ENCODE measurements around the gene DTX4.
"Not testable (repeated sequence)": the region's sequence is repeated elsewhere in the genome, so short reads cannot be mapped to it uniquely, and the experiment has no call there.

The DTX4 gene

DNA sequence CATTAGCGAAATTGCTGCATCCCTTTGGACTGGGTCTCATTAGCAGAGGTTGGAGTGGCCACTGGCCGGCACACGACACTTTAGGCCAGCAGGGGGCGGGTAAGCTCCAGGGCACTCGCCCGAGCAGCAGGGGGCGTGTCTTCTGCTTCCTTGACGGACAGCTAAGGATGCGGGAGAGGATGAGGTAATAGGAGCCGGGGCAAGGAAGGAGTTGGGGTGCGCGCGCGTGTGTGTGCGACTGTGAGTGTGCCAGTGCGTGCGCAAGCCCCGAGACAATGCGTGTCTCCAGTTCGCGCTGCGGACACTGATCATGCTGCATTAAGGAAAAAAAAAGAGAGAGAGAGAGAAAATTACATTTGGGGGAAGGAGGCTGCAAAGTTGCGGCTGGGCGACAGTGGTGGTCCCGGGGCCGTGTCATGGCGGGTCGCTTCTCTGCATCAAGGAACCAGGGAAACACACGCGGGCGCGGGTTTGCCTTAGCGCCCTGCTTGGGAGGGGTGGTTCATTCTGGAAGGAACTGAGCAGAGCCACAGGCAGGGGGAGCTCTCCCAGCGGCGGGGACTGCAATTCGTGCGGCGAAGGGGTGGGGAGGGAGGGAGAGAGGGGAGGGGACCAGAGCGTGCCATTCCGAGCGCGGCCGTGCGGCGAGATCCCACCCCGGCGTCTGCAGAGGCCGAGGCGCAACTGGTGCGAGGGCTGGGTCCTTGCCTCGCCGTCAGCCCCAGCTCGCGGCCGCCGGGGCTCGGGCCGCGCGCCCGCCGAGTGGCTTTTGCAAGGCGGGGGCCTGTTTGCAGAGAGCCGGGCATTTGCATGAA, at the start of gene DTX4:
DTX4 (plus strand) TSS at position 625 of the 815 bp plus-strand sequence. CDS start 464 bp downstream, outside the sequence.
- peak; percentile 88 for DNase-seq

DNA sequence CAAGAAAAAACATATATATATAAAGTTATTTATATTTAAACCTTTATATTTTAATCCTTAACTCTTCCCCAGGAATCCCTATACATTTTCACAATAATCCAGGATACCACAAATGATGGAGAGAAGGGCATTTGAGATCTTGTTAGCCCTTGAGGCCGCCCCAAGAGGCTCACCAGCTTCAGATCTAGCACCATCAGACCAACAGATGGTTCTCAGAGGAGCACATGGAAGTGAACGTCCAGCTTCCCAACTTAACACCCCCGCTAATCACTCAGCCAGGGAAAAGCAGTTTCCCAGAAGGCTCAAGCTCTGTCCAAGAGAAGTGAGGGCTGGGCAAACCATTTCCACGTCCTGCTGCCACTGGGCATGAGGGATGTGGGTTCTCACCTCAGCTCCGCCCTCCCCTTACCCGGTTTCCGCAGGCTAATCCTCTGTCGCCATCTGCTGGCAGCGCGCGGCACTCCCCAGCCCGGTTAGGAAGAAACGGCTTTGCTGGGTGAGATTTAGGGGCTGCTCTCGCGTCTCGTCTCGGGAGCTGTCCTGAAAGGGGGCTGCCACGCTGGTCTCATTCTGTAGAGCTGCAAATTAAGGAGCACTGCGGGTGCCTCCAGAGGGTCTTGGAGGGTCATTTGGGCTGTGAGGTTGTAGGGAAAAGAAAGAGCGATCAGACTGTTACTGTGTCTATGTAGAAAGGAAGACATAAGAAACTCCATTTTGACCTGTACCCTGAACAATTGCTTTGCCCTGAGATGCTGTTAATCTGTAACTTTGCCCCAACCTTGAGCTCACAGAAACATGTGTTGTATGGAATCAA, 36.1 kb upstream of the DTX4 start:
- peak; percentile 73 for DNase-seq

DNA sequence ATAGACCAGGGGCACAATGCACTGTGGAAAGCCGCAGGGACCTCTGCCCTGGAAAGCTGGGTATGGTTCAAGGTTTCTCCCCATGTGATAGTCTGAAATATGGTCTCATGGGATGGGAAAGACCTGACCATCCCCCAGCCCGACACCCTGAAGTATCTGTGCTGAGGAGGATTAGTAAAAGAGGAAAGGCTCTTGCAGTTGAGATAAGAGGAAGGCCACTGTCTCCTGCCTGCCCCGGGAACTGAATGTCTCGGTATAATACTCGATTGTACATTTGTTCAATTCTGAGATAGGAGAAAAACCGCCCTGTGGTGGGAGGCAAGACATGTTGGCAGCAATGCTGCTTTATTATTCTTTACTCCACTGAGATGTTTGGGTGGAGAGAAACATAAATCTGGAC, 35.4 kb upstream of the DTX4 start:
- not testable (repeated sequence) for DNase-seq

DNA sequence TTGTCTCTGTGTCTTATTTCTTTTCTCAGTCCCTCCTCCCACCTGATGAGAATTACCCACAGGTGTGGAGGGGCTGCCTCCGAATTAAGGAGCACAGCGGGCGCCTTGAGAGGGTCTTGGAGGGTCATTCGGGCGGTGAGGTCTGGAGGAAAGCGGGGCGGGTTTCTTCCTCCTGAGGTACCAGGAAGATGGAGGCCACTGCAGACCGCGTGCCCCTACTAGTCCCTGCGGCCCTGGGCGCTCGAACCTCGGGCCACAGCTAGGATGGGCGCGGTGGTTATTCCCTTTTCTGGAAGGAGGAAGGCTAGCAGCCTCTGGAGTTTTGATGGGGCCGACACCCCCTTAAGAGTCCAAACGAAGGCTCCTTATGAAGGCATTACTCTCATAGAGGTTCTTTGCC, 34.7 kb upstream of the DTX4 start:
- DNase-seq, result no peak

DNA sequence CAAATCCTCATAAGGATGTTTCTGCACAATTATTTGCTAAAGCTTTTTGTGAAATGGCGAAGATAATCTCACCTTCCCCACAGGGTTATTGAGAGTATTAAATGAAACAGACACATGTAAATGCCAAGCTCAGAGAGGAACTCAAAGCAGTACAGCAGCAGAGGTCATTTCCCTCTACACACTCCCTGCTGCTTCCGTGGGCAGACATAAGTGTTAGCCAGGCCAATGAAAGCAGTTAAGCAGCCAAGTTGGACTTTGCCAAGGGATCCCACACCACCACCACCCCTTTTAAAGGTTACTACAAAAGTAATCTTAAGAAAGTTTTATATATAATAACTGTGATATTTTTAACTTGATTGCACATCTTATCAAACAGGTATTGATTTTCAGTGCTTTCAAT, 33.3 kb upstream of the DTX4 start:
- no peak for DNase-seq

DNA sequence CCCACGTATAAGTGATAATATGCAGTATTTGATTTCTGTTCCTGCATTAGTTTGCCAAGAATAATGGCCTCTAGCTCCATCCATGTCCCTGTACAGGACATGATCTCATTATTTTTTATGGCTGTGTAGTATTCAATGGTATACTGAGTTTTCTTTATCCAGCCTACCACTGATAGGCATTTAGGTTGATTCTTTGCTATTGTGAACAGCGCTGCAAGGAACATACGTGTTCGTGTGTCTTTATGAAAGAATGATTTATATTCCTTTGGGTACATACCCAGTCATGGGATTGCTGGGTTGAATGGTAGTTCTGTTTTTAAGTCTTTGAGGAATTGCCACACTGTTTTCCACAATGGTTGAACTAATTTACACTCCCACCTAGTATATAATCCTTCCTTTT, 30.7 kb upstream of the DTX4 start:
- DNase-seq, result no peak

DNA sequence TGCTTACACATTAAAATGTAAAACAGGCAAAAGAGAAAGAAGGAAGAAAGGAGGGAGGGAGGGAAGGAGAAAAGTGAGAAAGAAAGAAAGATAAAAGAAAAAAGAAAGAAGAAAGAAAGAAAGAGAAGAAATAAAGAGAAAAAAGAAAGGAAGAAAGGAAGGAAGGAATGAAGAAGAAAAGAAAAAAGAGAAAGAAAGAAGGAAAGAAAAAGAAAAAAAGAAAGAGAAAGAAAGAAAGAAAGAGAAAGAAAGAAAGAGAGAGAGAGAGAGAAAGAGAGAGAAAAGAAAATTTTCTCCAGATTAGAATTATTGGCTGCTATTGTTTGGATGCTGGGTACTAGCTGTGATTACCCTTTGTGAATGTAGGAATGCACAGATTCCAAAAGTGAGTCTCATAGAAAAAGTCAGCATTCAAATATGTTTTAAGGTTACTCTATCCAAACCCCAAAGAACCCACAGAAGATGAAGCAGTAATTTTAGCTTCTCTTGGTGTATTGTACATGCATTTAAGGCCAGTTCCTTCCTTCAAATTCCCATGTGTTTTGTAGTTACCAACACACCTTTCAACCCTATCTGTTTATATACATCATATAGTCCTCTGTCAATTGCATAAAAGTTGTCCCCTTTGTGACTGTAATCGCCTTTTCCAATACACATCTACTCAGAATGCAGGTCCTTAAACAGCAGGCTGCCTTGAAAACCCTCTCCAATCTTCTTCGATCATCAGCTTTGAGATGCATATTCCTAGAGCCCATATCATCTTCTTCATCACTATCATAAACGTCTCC, 30.1 kb upstream of the DTX4 start:
- DNase-seq, result no peak

DNA sequence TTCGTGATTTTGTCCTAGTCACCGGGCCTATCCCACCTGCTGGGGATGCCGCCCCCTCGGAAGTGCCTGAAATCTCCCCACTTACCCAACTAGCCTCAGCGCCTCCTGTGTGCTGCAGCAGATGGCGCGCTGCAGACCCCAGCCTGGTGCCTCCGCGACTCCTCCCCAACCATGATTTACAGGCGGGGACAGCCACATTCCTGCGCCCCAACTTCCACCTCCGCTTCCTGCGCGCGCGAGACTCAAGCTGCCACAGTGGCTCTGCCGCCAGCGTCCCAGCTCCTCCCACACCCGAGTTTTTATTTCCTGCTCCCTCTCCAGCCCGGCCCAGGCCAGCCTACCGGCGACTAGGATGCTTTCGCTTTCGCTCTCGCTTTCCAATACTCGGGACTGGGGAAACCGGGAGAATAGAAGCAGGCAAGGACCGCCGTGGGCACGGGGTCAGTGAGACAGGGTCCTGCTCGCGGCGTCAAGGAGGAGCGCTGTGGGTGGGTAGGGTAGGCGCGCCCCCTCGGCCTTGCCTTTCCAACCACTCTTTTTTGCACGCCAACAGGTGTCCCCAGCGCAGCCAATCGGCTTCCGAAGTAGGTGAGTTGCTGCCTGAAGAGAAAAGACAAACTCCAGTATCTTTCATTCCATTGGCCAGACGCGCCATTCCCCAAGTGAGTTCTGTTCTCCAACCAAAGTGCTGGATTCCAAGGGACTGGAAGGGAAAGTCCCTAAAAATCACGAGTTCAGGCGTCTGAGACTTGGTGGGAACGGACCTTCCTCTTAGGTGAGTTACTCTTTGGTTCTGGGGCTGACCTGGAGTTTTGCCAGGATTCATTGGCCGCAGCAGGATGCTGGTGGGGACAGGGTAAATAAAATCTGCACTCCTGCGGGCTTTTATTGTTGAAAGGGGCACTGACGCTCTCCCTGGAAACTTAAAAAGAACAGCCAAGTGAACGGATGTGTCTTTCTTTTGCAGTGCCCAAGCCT, 29.1 kb upstream of the DTX4 start, which contains the start of gene FAM111A:
FAM111A (plus strand) TSS at position 327 of the 978 bp plus-strand sequence. CDS start 6,017 bp downstream, outside the sequence.
- peak; percentile 89 for DNase-seq

DNA sequence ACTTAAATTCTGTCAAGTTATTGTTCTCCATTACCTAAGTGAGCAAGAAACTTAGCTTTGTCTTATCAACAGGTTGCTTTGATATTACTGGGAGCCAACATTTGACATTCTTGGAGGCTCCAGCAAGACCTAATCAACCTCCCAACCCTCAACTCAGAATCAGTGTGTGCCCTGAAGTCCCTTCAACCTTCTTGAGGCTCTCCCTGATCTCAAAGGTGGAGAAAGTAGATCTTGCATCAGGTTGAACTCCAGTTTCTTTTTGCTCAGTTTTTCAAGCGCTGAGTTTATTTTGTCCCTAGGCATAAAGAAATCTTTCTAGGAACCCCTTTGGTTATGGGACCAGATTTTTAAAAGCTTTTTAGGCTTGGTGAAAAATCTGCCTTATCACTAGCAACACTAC, 27.8 kb upstream of the DTX4 start:
- peak; percentile 18 for DNase-seq

DNA sequence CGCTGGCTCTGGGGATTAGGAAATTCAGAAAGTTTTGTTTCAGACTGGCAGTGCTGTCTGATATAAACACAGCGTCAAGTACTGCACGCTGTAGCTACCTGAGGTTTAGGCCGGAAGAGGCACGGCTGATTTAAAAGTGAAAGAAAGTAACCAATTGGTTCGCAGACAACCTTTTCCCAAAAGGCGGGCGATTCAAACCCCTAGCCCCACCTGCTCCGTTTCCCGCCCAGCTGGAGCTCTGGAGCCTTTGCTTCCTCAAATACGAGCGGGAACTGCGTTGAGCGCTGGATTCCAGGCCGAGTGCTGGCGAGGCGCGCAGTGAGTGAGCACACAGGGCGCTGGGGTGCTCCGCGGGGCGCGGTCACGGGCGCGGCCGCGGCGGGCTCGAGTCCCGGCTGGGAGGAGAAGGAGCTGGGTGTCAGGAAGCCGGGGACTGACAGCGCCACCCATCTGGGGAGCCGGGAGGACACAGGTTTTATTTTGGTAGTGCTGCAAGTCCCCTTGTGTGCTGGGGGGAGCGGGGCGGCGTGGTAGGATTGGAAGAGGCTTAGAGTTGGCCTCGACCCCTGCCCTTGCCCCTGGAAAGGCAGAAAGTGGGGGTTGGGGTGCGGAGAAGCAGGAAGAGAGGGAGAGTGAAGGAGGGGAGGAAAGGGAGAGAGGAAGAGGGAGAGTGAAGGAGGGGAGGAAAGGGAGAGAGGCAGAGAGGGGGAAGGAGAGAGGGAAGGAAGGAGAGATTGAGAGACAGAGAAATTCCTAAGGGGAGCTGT, 27.2 kb upstream of the DTX4 start:
- peak; percentile 88 for DNase-seq

DNA sequence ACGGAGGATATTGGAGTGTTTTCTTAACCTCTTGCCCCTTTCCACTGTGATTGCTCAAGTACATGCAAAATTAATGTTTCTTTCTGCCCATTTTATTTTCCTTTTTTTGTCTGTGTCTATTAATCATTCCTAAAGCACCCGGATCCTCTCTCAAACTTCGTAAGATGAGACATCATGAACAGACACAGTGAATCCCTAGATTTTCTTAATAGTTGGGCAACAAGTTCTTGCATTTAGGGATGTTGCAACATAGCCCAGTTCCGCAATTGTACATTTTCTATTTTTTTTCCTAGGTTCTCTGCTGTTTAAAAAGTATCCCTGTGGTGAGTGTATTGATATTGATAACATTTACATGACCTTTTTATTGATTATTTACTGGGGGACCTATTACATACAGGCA, 26.4 kb upstream of the DTX4 start:
- DNase-seq, result no peak

DNA sequence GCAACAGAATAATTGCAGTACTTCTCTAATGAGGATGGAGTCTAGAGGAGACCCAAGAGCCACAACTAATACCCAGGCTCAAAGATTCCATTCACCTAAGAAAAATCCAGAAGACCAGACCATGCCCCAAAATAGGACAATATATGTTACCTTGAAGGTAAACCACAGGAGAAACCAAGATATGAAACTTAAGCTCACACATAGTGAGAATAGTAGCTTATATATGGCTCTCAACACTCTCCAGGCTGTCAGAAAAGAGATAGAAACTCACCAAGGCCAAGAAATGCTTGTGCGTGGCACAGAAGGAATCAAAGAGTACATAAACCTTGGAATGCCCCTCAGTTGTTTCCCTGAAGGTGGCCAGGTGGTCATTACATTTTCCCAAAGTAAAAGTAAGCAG, 20.2 kb upstream of the DTX4 start:
- DNase-seq, result no peak

DNA sequence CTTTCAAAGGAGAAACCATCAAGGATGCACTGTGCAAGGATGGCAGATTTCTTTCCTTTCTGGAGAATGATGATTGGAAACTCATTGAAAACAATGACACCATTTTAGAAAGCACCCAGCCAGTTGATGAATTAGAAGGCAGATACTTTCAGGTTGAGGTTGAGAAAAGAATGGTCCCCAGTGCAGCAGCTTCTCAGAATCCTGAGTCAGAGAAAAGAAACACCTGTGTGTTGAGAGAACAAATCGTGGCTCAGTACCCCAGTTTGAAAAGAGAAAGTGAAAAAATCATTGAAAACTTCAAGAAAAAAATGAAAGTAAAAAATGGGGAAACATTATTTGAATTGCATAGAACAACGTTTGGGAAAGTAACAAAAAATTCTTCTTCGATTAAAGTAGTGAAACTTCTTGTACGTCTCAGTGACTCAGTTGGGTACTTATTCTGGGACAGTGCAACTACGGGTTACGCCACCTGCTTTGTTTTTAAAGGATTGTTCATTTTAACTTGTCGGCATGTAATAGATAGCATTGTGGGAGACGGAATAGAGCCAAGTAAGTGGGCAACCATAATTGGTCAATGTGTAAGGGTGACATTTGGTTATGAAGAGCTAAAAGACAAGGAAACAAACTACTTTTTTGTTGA, 19.5 kb upstream of the DTX4 start:
- DNase-seq, result no peak

DNA sequence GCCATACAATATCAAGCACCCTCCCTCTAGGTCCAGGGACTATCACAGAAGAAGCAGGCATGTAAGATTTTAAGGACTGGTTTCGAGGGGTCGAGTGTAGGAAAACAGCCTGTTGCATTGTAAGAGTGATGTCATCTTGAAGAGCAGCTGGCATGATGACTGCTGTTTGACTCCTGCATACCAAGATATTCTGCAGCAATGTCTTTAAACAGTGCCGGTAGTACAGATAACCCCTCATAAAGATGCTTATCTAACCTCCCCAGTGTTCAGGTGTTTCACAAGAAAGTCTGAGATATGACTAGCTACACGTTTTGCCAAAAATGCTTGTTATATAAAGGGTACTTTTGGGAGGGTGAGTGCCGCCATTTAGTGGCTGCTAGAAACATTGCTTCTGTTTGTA, 17.3 kb upstream of the DTX4 start:
- no peak for DNase-seq

DNA sequence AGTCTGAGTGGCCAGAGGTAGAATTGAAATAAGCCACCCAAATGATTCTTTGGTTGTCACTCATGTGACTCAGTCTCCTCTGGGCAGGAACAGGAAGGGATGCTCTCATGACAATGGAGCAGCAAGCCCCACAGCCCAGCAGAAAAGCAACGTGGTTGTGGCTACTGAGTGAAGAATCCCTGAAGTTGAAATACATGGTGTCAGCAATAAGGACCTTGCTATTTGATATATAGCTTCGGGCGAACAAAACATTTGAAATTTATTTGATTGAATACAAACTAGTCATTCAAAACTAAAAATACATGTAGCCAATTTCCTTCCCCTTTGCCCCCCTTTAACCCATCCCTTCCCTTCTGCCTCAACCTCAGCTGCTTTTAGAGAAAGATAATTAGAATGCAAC, 14.5 kb upstream of the DTX4 start:
- no peak for DNase-seq

DNA sequence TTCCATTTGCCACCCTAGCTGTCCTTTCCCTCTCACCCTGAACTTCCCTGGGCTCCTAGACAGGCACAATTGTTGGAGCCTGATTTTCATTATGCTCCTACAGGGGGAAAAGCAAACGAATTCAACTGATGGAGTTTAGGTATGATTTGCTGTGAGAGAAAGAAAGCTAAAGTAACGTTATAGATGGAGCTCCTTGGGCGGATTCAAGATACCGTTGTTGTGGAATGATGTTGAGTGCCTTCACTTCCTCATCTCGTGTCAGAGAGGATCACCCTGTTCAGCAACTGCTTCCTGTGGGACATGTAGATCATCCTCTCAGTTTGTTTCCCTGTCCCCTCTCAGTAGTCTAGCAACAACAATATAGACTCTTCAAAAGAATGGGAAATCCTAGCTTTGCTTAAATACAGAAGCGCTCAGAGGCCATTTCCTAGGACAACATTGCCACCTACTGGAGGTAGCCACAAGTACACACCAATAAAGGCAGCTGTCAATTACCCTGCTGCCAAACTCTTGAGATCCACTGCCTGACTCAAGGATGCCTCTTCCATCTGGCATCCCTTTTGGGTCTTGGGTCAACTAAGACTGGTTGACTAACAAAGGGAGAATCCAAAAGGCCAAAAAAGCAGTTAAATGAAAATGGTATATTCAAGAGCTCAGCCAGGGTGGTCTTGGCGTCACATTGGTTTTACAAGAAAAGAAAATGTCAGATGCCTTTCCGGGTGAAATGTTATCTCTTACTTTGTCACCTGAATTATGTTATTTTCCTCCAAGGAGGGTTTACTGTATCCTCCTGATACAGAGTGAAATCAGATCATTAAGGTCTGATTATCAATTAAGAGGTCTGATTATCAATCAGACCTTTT, 13.5 kb upstream of the DTX4 start:
- DNase-seq, result peak; percentile 70

DNA sequence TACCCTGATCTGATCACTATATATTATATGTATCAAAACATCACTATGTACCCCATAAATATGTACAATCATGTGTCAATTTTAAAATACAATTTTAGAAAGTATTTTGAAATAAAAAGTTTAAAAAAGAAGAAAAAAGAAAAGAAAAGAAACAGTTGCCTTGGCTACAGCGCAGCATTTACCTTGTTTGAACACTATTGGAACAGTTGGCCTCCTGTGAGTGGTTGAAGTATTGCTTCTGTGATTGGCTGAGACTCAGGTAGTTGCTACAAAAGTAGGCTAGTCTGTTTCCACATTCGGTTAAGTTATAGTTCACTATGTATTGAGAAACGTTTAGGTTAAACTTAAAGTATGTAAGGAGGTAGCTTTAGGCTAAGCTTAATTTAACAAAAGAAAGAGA, 7.9 kb upstream of the DTX4 start:
- DNase-seq, result no peak

DNA sequence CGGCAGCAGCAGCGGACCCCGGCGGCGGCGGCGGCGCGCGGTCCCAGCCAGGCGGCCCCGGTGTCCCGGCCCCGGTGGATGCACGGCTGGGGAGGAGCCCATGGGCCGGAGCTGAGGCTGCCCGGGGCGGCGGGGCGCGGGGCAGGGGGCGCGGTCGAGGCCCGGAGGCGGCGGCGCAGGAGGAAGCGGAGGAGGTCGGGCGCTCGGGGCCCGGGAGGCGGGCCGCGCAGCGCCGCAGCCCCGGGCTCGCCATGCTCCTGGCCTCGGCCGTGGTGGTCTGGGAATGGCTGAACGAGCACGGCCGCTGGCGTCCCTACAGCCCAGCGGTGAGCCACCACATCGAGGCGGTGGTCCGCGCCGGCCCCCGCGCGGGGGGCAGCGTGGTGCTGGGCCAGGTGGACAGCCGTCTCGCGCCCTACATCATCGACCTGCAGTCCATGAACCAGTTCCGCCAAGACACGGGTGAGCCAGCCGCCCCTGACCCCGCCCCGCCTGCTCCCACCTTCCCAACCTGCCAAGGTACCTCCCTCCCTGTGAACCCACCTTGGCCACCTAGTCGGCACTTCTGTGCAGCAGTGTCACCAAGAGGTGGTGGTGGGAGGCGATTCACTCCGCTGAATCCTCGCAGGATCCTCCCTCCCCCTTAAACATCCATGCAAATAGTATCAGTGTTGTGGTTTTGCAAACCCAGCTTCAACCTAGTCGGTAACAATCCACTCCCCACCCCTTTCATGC, 580 bp downstream of the DTX4 start:
- no peak for DNase-seq
